ENCODE data around the gene TNFRSF12A. TPM values are rescaled to one million over a fixed set of nuclear protein-coding genes. Genes with fewer than 3 reads are reported as not detected.

Gene TNFRSF12A
- total and polyA plus RNA-seq, 2 of the 8 experiments (the other 6 are each of a cell fraction or from before 2014, with no cell fraction given), result 81.0 to 82.5 TPM

DNA sequence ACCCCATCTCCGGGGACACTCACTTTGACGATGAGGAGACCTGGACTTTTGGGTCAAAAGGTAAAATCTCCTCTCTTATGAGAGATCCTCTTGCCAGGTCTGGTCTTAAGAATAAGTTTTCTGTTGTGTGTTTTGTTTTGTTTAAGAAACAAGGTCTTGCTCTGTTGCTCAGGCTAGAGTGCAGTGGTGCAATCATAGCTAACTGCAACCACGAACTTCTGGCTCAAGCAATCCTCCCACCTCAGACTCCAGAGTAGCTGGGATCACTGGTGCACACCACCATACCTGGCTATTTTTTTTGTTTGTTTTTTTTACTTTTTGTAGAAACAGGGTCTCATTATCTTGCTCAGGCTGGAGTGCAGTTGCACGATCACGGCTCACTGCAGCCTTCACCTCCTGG is 30.3 kb downstream of the TNFRSF12A start:
- ChIA-PET POLR2A (ENCODE audit: partially characterized antibody) (interaction anchor here (0.7 to 6.1 kb wide), 8 partner anchors 8 to 91 kb away, joined by 3 to 94 read pairs (median 12); partner anchors contain the start of genes BICDL2, CLDN6, HCFC1R1 and THOC6), CTCF (ENCODE audit: partially characterized antibody) (interaction anchor here (2.5 to 7.4 kb wide), 2 partner anchors 9 to 19 kb away, joined by 10 to 117 read pairs; no protein-coding TSS in a partner anchor)
- no peak overlapping the region for H2BK120ac ChIP-seq (replicated peaks; ENCODE audit: low read depth, low read length)
- no peak overlapping the region for H3K4ac ChIP-seq (replicated peaks; ENCODE audit: insufficient read length, low read depth, low read length)
- H3K27ac ChIP-seq (ENCODE audit: low read depth, low read length), result no peak overlapping the region
- H3K4me1 ChIP-seq (replicated peaks in 1 of 4; ENCODE audit: control insufficient read depth in 3 of 4, insufficient read depth in 4 of 4, low read length in 3 of 4), result peaks cover 0 to 3% (median 2%) of the 10 kb centered on the region in 4 experiments; a peak in 3 of 7 replicates
- H4K5ac ChIP-seq (ENCODE audit: insufficient read length, low read depth, low read length), result no peak overlapping the region
- peaks cover 6% of the 10 kb centered on the region; the same call in 1 of the 2 replicates for H3K23me2 ChIP-seq (ENCODE audit: low read depth, low read length)
- H3K27me3 ChIP-seq (replicated peaks in 1 of 4; ENCODE audit: control insufficient read depth in 3 of 4, extremely low read depth in 1 of 4, insufficient read depth in 3 of 4, low read length in 3 of 4), result peaks cover 0 to 8% (median 3%) of the 10 kb centered on the region in 4 experiments; a peak in 6 of 7 replicates
- no peak overlapping the region for H3K14ac ChIP-seq (ENCODE audit: insufficient read length)
- no peak overlapping the region for H2BK5ac ChIP-seq (ENCODE audit: low read depth, low read length)
- FAIRE-seq, result no peak
- no peaks in the 10 kb centered on the region for H3K79me1 ChIP-seq (ENCODE audit: low read depth, low read length)
- H4K20me1 ChIP-seq (replicated peaks in 1 of 2; ENCODE audit: control insufficient read depth in 1 of 2, insufficient read depth in 2 of 2, low read length in 2 of 2), result peaks cover 0 to 18% of the 10 kb centered on the region in 2 experiments
- H3K18ac ChIP-seq (ENCODE audit: extremely low read depth, low read length), result no peak overlapping the region
- H3K23ac ChIP-seq (ENCODE audit: insufficient read length), result no peak overlapping the region
- H2AFZ ChIP-seq (ENCODE audit: low read length), result no peak overlapping the region
- no peaks in the 10 kb centered on the region; a peak in 1 of 8 replicates for H3K36me3 ChIP-seq (ENCODE audit: control insufficient read depth in 2 of 4, insufficient read depth in 4 of 4, low read length in 3 of 4)
- no peaks in the 10 kb centered on the region for H3K9me3 ChIP-seq (ENCODE audit: insufficient read depth in 2 of 2, low read depth in 1 of 2, low read length in 1 of 2)
- H2BK20ac ChIP-seq (ENCODE audit: low read length), result no peak overlapping the region
- H3K4me2 ChIP-seq (ENCODE audit: insufficient read depth in 1 of 2, low read depth in 2 of 2, low read length in 2 of 2), result no peak overlapping the region
- H2BK15ac ChIP-seq (ENCODE audit: low read length), result no peak overlapping the region
- H2AK5ac ChIP-seq (ENCODE audit: low read depth, low read length), result no peak overlapping the region
- H3K4me3 ChIP-seq (ENCODE audit: extremely low read depth in 1 of 4, insufficient read depth in 2 of 4, low read depth in 3 of 4, low read length in 4 of 4), result no peak overlapping the region
- H4K8ac ChIP-seq (ENCODE audit: extremely low read depth, insufficient read depth, low read length), result no peak overlapping the region; the same call in 1 of the 2 replicates
- DNase-seq (ENCODE audit: low read depth in 1 of 2, low spot score in 2 of 2), result no peak
- no peak overlapping the region for H4K91ac ChIP-seq (replicated peaks; ENCODE audit: insufficient read length, low read length)
- 87% methylated on average over 5 of the region's 5 CpGs; no CpG with 5 or more reads in 1 of the 2 experiments for WGBS, 2 experiments (ENCODE audit: extremely low coverage in 1 of 2, insufficient coverage in 1 of 2, insufficient read length in 1 of 2, insufficient replicate concordance in 2 of 2, low coverage in 1 of 2, low lambda C conversion rate in 2 of 2, missing lambda C conversion rate in 1 of 2)
- TF ChIP-seq, protein P1, sequence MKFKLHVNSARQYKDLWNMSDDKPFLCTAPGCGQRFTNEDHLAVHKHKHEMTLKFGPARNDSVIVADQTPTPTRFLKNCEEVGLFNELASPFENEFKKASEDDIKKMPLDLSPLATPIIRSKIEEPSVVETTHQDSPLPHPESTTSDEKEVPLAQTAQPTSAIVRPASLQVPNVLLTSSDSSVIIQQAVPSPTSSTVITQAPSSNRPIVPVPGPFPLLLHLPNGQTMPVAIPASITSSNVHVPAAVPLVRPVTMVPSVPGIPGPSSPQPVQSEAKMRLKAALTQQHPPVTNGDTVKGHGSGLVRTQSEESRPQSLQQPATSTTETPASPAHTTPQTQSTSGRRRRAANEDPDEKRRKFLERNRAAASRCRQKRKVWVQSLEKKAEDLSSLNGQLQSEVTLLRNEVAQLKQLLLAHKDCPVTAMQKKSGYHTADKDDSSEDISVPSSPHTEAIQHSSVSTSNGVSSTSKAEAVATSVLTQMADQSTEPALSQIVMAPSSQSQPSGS (IDR thresholded peaks at IDR 0.05; ENCODE audit: low read length), result no peak
- H2BK12ac ChIP-seq (ENCODE audit: low read depth, low read length), result no peak overlapping the region
- H3K56ac ChIP-seq (replicated peaks; ENCODE audit: insufficient read length, low read depth, low read length), result no peak overlapping the region
- no peaks in the 10 kb centered on the region for H3K79me2 ChIP-seq (ENCODE audit: control insufficient read depth in 1 of 2, insufficient read depth in 2 of 2, low read length in 2 of 2)
- H3K9ac ChIP-seq (replicated peaks in 1 of 4; ENCODE audit: extremely low read depth in 1 of 4, low read depth in 3 of 4, low read length in 3 of 4), result no peak overlapping the region
